ENCODE data around the gene ZNF33A.
A peak's percentile ranks its signal among the peaks of the same experiment; 100 is the strongest.
"Not testable (repeated sequence)": the region's sequence is repeated elsewhere in the genome, so short reads cannot be mapped to it uniquely, and the experiment has no call there.

The ZNF33A gene

DNA sequence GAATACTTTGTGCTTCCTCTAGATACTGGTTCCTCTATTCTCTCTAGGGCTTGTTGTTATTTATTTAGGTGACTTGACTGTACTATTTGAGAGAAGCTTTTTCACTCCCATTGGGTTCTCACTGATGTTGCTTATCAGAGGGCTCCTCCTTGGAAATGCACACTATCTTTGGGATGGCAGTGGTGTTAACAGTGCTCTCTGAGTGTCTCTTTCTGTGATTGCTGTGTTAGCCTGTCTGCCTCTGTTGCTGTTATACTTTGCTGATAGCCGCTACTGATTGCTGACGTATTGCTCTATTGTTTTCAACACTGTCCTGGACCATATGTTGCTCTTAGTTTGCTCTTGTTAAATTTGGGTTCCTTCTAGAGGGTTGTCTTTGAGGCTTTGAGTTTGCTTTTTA is 34.7 kb downstream of the ZNF33A start:
- no peak for DNase-seq (ENCODE audit: low read depth)

DNA sequence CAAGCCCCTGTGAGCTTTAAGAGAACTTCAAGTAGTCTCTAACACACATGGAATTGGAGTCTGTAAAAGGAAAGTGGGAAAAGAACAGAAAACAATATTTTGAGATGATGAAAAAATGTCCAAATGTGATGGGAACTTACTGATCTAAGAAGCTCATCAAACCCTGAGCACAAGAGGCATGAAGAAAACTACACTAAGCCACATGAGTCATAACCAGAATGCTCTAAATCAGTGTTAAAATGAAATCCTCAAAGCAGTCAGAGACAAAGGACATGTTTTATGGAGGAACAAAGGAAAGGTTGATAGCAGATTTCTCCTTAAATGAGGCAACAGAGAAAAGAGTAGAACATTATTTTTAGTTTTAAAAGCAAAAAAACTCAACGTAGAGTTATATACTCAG is 37.2 kb downstream of the ZNF33A start:
- no peak for DNase-seq (ENCODE audit: low read depth)

DNA sequence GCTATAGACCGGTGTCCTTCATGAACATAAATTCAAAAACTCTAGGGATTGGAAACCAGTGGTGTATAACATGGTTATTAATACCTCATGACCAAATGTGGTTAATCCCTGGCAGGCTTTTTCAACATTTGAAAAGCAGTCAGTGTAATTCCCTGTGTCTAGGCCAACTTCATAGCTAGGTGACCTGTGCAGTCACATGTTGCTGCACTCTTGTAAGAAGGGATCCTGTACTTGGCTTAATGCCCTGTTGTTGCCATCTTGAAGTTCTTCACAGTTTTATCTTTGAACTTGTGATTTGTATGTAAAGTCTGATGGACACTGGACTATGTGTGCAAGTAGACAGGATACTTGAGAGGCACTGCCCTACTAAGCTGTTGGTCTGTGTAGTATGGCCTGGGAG is 39.7 kb downstream of the ZNF33A start:
- DNase-seq (ENCODE audit: low read depth) = no peak

DNA sequence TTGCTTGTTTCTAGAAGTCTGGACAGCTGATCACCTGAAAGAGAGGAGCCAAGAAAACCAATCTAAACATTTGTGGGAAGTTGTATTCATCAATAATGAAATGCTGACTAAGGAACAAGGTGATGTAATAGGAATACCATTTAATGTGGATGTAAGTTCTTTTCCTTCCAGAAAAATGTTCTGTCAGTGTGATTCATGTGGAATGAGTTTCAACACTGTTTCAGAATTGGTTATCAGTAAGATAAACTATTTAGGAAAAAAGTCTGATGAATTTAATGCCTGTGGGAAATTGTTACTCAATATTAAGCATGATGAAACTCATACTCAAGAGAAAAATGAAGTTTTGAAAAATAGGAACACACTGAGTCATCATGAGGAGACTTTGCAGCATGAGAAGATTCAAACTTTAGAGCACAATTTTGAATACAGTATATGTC is 43.9 kb downstream of the ZNF33A start:
- peak; percentile 35 for DNase-seq (ENCODE audit: low read depth)

DNA sequence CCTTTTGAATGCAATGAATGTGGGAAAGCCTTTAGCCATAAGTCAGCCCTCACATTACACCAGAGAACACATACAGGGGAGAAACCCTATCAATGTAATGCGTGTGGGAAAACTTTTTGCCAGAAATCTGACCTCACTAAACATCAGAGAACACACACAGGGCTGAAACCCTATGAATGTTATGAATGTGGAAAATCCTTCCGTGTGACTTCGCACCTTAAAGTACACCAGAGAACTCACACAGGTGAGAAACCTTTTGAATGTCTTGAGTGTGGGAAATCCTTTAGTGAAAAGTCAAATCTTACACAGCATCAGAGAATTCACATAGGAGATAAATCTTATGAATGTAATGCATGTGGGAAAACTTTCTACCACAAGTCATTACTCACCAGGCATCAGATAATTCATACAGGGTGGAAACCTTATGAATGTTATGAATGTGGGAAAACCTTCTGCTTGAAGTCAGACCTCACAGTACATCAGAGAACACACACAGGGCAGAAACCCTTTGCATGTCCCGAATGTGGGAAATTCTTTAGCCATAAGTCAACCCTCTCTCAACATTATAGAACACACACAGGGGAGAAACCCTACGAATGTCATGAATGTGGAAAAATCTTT is 44.9 kb downstream of the ZNF33A start:
- not testable (repeated sequence) for DNase-seq (ENCODE audit: low read depth)

DNA sequence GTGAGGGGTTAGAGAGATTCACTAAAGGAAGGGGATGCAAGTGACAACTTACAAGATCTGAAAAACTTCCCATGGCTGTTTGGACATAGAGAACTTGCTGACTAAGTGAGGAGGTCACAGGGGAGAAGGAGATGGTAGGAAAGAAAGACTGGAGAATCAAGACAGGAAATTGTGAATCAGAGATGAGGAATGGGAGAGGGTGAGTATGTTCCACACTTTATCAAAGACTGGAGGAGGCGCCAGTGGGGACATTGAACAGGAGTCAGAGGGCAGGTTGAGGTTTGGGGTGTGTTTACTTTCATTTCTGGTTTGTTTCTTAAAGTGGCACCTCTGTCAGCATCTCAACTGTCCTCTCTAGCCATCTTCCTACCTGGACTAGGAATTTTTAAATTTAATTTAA is 59.2 kb downstream of the ZNF33A start:
- peak; percentile 6 for DNase-seq (ENCODE audit: low read depth)

DNA sequence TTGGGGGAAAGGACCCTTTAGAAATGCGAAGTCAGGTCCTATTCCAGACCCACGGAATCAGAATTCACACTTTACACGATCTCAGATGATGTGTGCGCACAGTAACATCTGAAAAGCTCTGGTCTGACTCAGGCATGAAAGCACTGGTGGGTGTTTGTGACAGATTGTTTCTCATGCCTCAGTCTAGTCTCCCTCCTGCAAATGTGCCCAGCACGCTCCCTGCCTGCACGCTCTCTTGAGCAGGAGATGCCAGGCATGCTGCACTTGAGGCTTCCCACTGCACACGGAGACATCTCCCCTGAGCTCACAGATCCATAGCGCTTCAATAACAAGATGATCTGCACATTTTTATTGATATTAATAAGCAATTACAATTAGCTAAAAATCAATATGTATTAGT is 60.0 kb downstream of the ZNF33A start:
- DNase-seq (ENCODE audit: low read depth) = no peak

DNA sequence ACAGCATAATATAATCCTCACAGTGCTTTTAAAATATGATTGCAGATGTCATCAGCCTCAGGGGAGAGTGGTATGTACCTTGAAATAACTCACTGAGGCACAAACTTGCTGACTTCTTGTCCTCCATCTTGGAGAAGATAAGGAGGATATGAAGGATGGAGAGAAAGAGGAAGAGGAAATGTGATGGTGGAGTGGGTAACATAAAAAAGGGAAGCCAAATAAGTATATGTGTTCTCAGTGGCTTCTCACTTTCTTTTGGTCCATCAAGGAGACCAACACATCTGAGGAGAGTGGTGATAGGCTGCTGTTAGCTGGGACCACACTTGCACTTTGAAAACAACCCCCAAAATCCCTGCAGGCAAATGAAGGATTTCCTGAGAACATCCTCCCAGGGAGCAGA is 62.1 kb downstream of the ZNF33A start:
- DNase-seq (ENCODE audit: low read depth) = no peak

DNA sequence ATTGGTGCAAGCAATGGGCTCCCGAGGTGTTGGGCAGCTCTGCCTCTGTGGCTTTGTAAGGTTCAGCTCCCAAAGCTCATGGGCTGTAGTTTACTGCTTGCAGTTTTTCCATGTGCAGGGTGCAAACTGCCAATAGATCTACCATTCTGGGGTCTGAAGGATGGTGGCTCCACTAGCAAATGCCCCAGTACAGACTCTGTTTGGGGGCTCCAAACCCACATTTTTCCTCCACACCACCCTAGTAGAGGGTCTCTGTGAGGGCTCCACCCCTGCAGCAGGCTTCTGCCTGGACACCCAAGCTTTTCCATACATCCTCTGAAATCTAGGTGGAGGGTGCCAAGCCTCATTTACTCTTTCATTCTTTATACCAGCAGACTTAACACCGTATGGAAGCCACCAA is 66.2 kb downstream of the ZNF33A start:
- DNase-seq (ENCODE audit: low read depth) = no peak

DNA sequence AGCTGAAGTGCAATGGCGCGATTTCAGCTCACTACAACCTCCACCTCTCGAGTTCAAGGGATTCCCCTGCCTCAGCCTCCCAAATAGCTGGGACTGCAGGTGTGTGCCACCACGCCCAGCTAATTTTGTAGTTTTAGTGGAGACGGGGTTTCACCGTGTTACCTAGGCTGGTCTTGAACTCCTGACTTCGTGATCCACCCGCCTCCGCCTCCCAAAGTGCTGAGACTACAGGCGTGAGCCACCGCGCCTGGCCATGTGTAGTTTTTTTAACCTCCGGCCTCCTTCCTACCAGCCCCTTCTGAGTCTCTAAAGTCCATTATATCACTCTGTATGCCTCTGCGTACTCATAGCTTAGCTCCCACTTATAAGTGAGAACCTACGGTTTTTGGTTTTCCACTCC is 82.8 kb downstream of the ZNF33A start:
- DNase-seq (ENCODE audit: low read depth) = not testable (repeated sequence)

DNA sequence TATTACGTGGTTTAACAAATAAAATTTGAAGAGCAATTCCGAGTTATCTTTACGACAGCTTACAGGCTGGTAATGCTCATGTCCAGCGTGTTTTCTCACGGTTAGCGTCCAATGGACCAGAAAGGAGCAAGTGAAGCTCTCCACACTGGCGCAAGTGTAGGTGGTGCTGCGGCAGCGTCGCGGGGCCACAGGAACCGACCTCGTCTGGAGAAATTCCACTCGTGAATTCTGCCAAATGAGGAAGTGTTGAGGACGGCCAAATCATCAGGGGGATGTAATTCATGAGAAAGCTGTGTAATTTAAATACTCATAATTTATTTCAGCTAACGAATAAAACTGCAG is 83.3 kb downstream of the ZNF33A start:
- DNase-seq (ENCODE audit: low read depth) = no peak

DNA sequence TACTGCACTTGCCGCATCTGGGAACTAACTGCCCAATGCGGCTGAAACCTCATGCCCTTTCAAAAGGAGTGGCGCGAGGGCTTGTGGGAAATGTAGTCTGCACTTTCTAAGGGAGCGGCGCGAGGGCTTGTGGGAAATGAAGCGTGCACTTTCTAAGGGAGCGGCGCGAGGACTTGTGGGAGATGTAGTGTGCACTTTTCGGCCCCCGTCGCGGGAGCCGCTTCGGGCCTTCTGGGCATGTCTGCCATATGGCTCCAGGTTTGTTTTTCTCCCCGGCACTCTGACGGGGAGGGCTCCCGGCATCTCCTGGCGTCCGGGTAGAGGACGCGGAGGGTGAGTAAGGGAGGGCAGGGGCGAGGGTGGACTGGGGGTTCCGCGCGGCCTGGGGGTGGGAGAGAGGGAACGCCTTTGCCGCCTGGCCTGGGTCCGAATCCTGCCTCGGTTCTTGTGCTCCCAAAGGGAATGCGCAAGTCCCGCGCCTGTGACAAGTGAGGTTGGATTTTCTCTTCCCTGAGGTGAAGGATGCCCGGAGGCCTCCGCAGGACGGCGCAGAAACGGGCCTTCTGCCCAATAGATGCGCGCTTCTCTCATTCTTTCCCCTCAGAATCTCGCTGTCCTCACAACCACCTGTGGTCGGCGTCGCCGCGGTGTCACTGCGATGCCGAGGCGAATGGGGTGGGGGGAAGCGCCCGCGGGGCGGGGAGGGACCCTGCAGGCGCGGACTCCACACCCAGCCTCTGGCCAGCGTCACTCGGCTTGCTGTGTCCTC is 83.9 kb downstream of the ZNF33A start, which contains the start of gene ZNF37A:
TSS of gene ZNF37A (plus strand) at position 180 of the 769 bp plus-strand sequence. CDS start 2,281 bp downstream, outside the sequence.
- peak; percentile 91 for DNase-seq (ENCODE audit: low read depth)

DNA sequence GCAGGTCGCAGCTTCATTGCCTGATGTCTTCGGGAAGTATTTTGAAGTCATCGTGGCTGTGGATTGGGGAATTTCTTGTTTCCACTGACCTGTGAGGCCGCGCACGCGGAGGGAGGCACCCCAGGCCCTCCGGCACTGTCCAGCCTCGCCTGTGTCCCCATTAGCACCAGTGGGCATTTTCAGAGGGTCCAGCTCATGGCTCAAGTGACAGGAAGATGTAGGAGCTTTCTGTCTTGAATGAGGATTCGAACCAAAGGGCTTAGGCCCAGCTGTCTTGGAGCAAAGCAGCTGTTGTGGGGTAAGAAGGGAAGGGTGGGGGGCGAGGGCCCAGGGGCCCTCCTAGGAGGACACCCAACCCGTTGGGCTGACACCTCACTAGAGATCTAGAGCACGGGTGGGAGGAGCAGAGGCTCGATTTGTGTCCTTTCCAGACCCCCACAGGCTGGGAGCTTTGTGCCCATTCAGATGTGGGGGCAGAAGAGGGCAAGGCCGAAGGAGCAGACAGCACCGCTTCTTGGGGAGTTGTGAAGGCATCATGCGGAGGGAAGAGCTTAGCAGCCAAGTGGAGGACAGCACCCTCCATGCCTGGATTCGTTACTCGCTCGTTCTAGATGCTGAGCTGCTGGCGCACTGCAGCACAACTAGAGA is 84.6 kb downstream of the ZNF33A start:
- no peak for DNase-seq (ENCODE audit: low read depth)

DNA sequence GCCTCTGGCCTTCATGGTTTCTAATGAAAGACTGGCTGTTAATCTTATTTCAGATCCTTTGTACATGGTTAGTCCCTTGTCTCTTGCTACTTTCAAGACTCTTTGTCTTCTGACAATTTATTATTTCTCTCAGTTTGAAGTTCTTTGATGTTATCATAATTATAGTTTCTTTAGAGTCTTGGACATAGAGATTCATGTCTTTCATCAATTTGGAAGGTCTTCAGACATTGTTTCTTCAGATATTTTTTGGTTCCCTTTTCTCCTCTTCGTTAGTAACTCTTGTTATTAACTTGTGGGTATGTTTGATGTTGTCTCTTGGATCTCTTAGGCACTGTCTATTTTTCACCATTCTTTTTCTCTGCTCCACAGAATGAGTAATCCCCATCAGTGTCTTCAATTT is 92.4 kb downstream of the ZNF33A start:
- no peak for DNase-seq (ENCODE audit: low read depth)

DNA sequence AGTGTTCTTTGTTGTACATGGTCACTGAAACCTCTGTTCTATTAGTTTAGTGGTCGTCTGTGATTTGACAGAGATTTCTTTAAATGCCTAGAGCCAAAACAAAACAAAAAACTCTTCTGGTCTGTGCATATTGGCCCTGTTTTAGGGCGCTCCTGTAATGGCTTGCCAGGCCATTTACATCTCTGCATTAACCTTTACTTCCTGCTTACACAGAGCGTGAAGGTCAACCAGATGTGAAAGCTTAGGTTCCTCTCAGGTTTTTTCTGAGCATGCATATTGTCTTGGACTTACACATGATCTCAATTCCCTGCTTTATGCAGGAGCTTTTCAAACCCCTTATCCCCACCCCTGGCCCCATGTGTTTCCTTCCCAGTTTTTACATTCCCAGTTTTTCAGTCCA is 93.3 kb downstream of the ZNF33A start:
- DNase-seq (ENCODE audit: low read depth) = no peak

DNA sequence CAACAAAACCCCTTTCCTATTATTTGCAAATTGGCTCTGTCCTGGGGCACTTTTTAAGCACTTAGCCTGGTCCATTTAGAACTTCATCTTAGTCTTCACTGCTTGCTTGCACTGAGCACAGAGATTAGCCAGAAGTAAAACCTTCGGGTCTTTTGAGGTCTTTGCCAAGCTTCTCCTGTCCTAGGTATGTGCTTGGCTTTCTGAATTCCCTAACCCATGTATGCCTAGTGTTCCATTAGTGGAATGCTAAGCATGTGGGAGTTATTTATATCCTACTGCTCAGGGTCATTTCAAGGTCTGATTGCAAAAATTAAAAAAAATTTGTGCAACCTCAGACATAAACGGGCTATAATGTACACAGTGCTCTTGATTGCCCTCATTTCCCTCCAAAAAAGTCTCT is 101.7 kb downstream of the ZNF33A start:
- DNase-seq (ENCODE audit: low read depth) = no peak

Measured in fibroblast of the conjunctiva (primary cell).